K562 (cell line): Measurements from ENCODE around the gene NRSN2. TPM values are rescaled to one million over a fixed set of nuclear protein-coding genes. Genes with fewer than 3 reads are reported as not detected.
A peak's percentile ranks its signal among the peaks of the same experiment; 100 is the strongest.

Source experiments
- BCLAF1 ChIP-seq, 2 experiments: fragments of 450-650 bp in 1 of 2; IDR thresholded peaks; 2 replicates each; pipeline ENCODE4 v1.6.1; 2011 to 2017; ENCODE audit warnings: low read depth in 2 of 2, antibody characterized with exemption in 1 of 2, borderline replicate concordance in 1 of 2, low read length in 1 of 2, mild to moderate bottlenecking in 1 of 2, mixed read lengths in 1 of 2; ENCODE audit not compliant: control insufficient read depth in 1 of 2
- KDM2B ChIP-seq: fragments of 250-450 bp; sonication (Bioruptor Pico); IDR thresholded peaks from 2 replicates; pipeline ENCODE4 v1.8.0; 2021; ENCODE audit warnings: mild to moderate bottlenecking, moderate library complexity
- PYGO2 ChIP-seq: fragments of 450-650 bp; IDR thresholded peaks from 2 replicates; pipeline ENCODE4 v1.6.1; 2016; ENCODE audit warnings: mild to moderate bottlenecking, missing genetic modification characterization, moderate library complexity, missing compliant biosample characterization
- REST ChIP-seq, 2 experiments: fragments of 450-650 bp; formaldehyde crosslinking in 1 of 2; IDR thresholded peaks; 2 replicates each; pipeline versions ENCODE4 v1.4.0 to v1.6.1; 2014 to 2020; ENCODE audit warnings: mild to moderate bottlenecking in 2 of 2, borderline replicate concordance in 1 of 2, low read depth in 1 of 2
- SFPQ ChIP-seq: fragments of 200-400 bp; formaldehyde crosslinking; IDR thresholded peaks from 2 replicates; pipeline ENCODE4 v1.6.1; 2017; ENCODE audit warnings: mild to moderate bottlenecking, low read depth, low read length, moderate library complexity
- TAF1 ChIP-seq: IDR thresholded peaks from 2 replicates; pipeline ENCODE4 v1.6.1; 2011; ENCODE audit warnings: mild to moderate bottlenecking, low read length, moderate library complexity; ENCODE audit not compliant: insufficient read depth, control insufficient read depth, severe bottlenecking; ENCODE audit errors: extremely low read depth
- TEAD1 ChIP-seq, 2 experiments: fragments of 450-650 bp in 1 of 2; sonication (generic) in 1 of 2; formaldehyde crosslinking; IDR thresholded peaks; 2 replicates each; pipeline versions ENCODE4 v1.4.0 to v1.8.0; 2020 to 2022; ENCODE audit warnings: mild to moderate bottlenecking in 2 of 2, missing genetic modification reagents in 1 of 2
- ZNF197 ChIP-seq: fragments of 200-800 bp; sonication (Bioruptor generic); IDR thresholded peaks from 2 replicates; pipeline ENCODE4 v1.6.1; 2016; ENCODE audit warnings: low read depth, missing genetic modification characterization, missing compliant biosample characterization
- polyA plus RNA-seq, 8 experiments: library from polyadenylated mRNA; depleted of rRNA in 4 of 8; stranded (reverse) in 5 of 8; unstranded in 3 of 8; fragments of >200 nt; fragmentation: Nextera tagmentation in 2 of 8; fragmentation: Illumina TruSeq in 1 of 8; extraction: Ambion mirVana in 2 of 8; extraction: Trizol in 1 of 8; gene quantifications; 2 replicates each; pipeline versions ENCODE4 v1.2.1 to v1.2.3, GENCODE V29; 2011 to 2014; ENCODE audit warnings: inconsistent platforms in 1 of 8, missing spikeins in 1 of 8
- total RNA-seq, 7 experiments: library from RNA; depleted of rRNA in 6 of 7; stranded (reverse); fragments of >200 nt in 6 of 7; fragmentation: Illumina TruSeq in 2 of 7; extraction: Trizol in 2 of 7; gene quantifications; 2 replicates each; pipeline versions ENCODE4 v1.2.1 to v1.2.3, GENCODE V29; 2011 to 2021; ENCODE audit warnings: low replicate concordance in 1 of 7

NRSN2 gene
- total and polyA plus RNA-seq, 9 of the 15 experiments (the other 6 are each of a cell fraction or from before 2014, with no cell fraction given), result 7.5 to 29.7 (median 11.1) TPM

- TF ChIP-seq BCLAF1 (IDR thresholded peaks at IDR 0.05; ENCODE audit: borderline replicate concordance in 1 of 2, control insufficient read depth in 1 of 2, low read depth in 2 of 2, low read length in 1 of 2) (no peak), ZNF197 (peak; percentile 77; the same call in 1 of the 2 replicates), SFPQ (no peak), KDM2B (CRISPR knock-in tag) (no peak), PYGO2 (tag) (0 out of 2 replicates have a peak, but pooled peaks have one; percentile 26), TAF1 (no peak), REST (IDR thresholded peaks at IDR 0.05; ENCODE audit: borderline replicate concordance) (peak; percentile 57), REST (CRISPR knock-in tag; IDR thresholded peaks at IDR 0.05; ENCODE audit: low read depth) (0 out of 2 replicates have a peak, but pooled peaks have one; percentile 26), TEAD1 (CRISPR knock-in tag; IDR thresholded peaks at IDR 0.05) (no peak; a peak in 1 of 4 replicates)
Observed at GRCh38 chr20:362271-363254, 15.7 kb downstream of the NRSN2 start (continued).
